NCI-H128 (cell line): ENCODE data around the gene CFAP20.
A peak's percentile ranks its signal among the peaks of the same experiment; 100 is the strongest.
"Not testable (repeated sequence)": the region's sequence is repeated elsewhere in the genome, so short reads cannot be mapped to it uniquely, and the experiment has no call there.

Experiments
- DNase-seq: peaks from one replicate; lab custom pipeline; 2025; ENCODE audit not compliant: unreplicated experiment; lab: John Stamatoyannopoulos, UW

Gene CFAP20

GRCh38 chr16:58098207-58099096 lies 30.7 kb downstream of the CFAP20 start:
- no peak for DNase-seq

GRCh38 chr16:58096249-58096648 lies 32.9 kb downstream of the CFAP20 start:
- no peak for DNase-seq

GRCh38 chr16:58095575-58095960 lies 33.6 kb downstream of the CFAP20 start:
- DNase-seq: not testable (repeated sequence)

- DNase-seq: no peak
These were observed 34.2 kb downstream of the CFAP20 start for GRCh38 chr16:58094791-58095574.

- DNase-seq: no peak
These were observed 35.2 kb downstream of the CFAP20 start for GRCh38 chr16:58094026-58094425.

GRCh38 chr16:58090396-58090795 lies 38.8 kb downstream of the CFAP20 start:
- DNase-seq: not testable (repeated sequence)

GRCh38 chr16:58088091-58088490 lies 41.1 kb downstream of the CFAP20 start:
- no peak for DNase-seq

GRCh38 chr16:58087209-58087913 lies 41.8 kb downstream of the CFAP20 start:
- DNase-seq: no peak

GRCh38 chr16:58086381-58087208 lies 42.6 kb downstream of the CFAP20 start:
- DNase-seq: peak; percentile 11

- no peak for DNase-seq
These were observed 43.5 kb downstream of the CFAP20 start for GRCh38 chr16:58085584-58086251.

- no peak for DNase-seq
These were observed 44.0 kb downstream of the CFAP20 start for GRCh38 chr16:58085171-58085570.

- DNase-seq: no peak
These were observed 44.5 kb downstream of the CFAP20 start for GRCh38 chr16:58084635-58085034.

GRCh38 chr16:58082381-58082780 lies 46.8 kb downstream of the CFAP20 start:
- DNase-seq: no peak

- not testable (repeated sequence) for DNase-seq
These were observed 48.5 kb downstream of the CFAP20 start for GRCh38 chr16:58080657-58081056.

GRCh38 chr16:58077796-58078195 lies 51.4 kb downstream of the CFAP20 start:
- DNase-seq: no peak

GRCh38 chr16:58076514-58076913 lies 52.7 kb downstream of the CFAP20 start:
- no peak for DNase-seq

GRCh38 chr16:58074657-58075056 lies 54.5 kb downstream of the CFAP20 start:
- DNase-seq: no peak

- not testable (repeated sequence) for DNase-seq
These were observed 56.1 kb downstream of the CFAP20 start for GRCh38 chr16:58073086-58073485.

- not testable (repeated sequence) for DNase-seq
These were observed 57.0 kb downstream of the CFAP20 start for GRCh38 chr16:58072134-58072533.

- no peak for DNase-seq
These were observed 58.6 kb downstream of the CFAP20 start for GRCh38 chr16:58070585-58070984.
